ENCODE results near the gene PKD2L2. TPM values are rescaled to one million over a fixed set of nuclear protein-coding genes. Genes with fewer than 3 reads are reported as not detected.
"Not testable (repeated sequence)": the region's sequence is repeated elsewhere in the genome, so short reads cannot be mapped to it uniquely, and the experiment has no call there.

PKD2L2 gene
- total and polyA plus RNA-seq, 2 of the 4 experiments (the other 2 are of a cell fraction), result not detected

DNA sequence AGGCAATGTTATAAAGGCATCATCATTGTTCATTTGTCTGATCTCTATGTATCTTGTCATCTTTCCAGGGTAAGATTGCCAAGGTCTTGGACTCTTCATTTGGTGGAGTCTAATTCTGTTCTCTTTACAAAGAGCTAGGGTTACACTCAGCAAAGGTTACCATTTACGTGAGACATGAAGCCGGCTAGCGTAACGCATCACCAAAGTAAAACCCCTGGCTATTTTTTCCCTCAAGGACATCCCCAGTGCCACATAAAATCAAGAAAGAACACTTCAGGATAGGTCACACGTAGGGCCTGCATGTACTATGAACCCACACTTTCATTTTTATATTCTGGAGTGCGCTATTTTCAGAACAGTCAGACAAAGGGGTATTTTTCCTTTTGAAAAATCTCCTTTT, 41.6 kb upstream of the PKD2L2 start:
- ATAC-seq (ENCODE audit: low read depth), result no peak
- H3K27ac ChIP-seq (ENCODE audit: insufficient read depth, low read length), result no peak overlapping the region
- no peak overlapping the region for H2BK5ac ChIP-seq (ENCODE audit: low read depth, low read length, poor library complexity, severe bottlenecking)
- no peak overlapping the region for H4K91ac ChIP-seq (ENCODE audit: insufficient read depth, low read depth, low read length)
- H2BK120ac ChIP-seq (ENCODE audit: low read depth, low read length), result no peak overlapping the region
- no TSS peak for BruUV-seq (replicated peaks)
- H3K9me1 ChIP-seq (ENCODE audit: insufficient read depth, low read length), result no peaks in the 10 kb centered on the region
- ChIA-PET POLR2A (ENCODE audit: unreplicated experiment) (interaction anchor here (0.6 kb wide), 1 partner anchor 210 kb away, joined by 7 read pairs; no protein-coding TSS in a partner anchor), CTCF (no interaction called here)
- no peak overlapping the region for H3K4me3 ChIP-seq (ENCODE audit: insufficient read depth, low read depth, low read length)
- H3K9me3 ChIP-seq (ENCODE audit: control insufficient read depth, insufficient read depth, low read length), result no peaks in the 10 kb centered on the region
- no peak overlapping the region for H2AK9ac ChIP-seq (replicated peaks; ENCODE audit: low read depth, low read length, poor library complexity)
- no peaks in the 10 kb centered on the region for H3K36me3 ChIP-seq (ENCODE audit: control insufficient read depth, insufficient read depth, low read length)
- H3K14ac ChIP-seq (replicated peaks; ENCODE audit: low read depth, low read length), result no peak overlapping the region
- no peak overlapping the region for H2BK20ac ChIP-seq (ENCODE audit: low read depth, low read length)
- WGBS, 2 experiments (ENCODE audit: extremely low coverage in 2 of 2, insufficient read length in 1 of 2), result 92% methylated on average over 4 of the region's 6 CpGs; no CpG with 5 or more reads in 1 of the 2 experiments
- no peak overlapping the region for H3K4ac ChIP-seq (ENCODE audit: low read depth, low read length)
- H3K79me1 ChIP-seq (ENCODE audit: low read depth in 1 of 2, low read length in 2 of 2), result no peaks in the 10 kb centered on the region
- no peak overlapping the region for H2BK15ac ChIP-seq (ENCODE audit: low read depth, low read length)
- no peak overlapping the region for H4K5ac ChIP-seq (ENCODE audit: low read depth, low read length)
- dilution Hi-C loops (cut with HindIII; ENCODE audit: low sequenced_read_pairs, unreplicated experiment) (no loop called here), in situ Hi-C loops (cut with MboI; ENCODE audit: low sequenced_read_pairs) (no loop called here), intact Hi-C loops (cut with micrococcal nuclease) (no loop called here)
- H3K4me1 ChIP-seq (ENCODE audit: control insufficient read depth, insufficient read depth, low read length), result no peaks in the 10 kb centered on the region
- H2AK5ac ChIP-seq (ENCODE audit: low read depth, low read length), result no peak overlapping the region
- no peak overlapping the region for H4K8ac ChIP-seq (ENCODE audit: low read depth in 2 of 2, low read length in 2 of 2)
- no peak overlapping the region for H3K23ac ChIP-seq (ENCODE audit: low read depth, low read length)
- no peak for DNase-seq
- no peak for TF ChIP-seq NFE2L2 (IDR thresholded peaks at IDR 0.05; ENCODE audit: low read depth, low read length)
- TF ChIP-seq MAZ (IDR thresholded peaks at IDR 0.05; ENCODE audit: borderline replicate concordance, low read depth, low read length), result no peak
- TF ChIP-seq BHLHE40 (IDR thresholded peaks at IDR 0.05; ENCODE audit: low read depth, low read length), result no peak
- no peak overlapping the region for H2AFZ ChIP-seq (replicated peaks; ENCODE audit: low read length, poor library complexity)
- no peak overlapping the region for H3K9ac ChIP-seq (ENCODE audit: low read depth, low read length)
- H3K27me3 ChIP-seq (ENCODE audit: control insufficient read depth, insufficient read depth, low read length), result no peaks in the 10 kb centered on the region; the same call in 1 of the 2 replicates
- no peaks in the 10 kb centered on the region for H4K20me1 ChIP-seq (ENCODE audit: insufficient read depth, low read length)
- H3K56ac ChIP-seq (ENCODE audit: extremely low read depth, insufficient read depth, low read length), result no peak overlapping the region
- no peak overlapping the region for H3K18ac ChIP-seq (ENCODE audit: low read depth, low read length)
- H3K4me2 ChIP-seq (ENCODE audit: low read depth, low read length), result no peak overlapping the region

DNA sequence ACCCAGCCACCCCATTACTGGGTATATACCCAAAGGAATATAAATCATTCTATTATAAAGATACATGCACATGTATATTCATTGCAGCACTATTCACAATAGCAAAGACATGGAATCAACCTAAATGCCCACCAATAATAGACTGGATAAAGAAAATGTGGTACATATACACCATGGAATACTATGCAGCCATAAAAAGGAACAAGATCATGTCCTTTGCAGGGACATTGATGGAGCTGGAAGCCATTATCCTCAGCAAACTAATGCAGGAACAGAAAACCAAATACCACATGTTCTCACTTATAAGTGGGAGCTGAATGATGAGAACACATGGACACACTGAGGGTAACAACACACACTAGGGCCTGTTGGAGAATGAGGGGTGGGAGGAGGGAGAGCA, 36.1 kb upstream of the PKD2L2 start:
- dilution Hi-C loops (cut with HindIII; ENCODE audit: low sequenced_read_pairs, unreplicated experiment); H3K27ac ChIP-seq (ENCODE audit: insufficient read depth, low read length); H3K56ac ChIP-seq (ENCODE audit: extremely low read depth, insufficient read depth, low read length); H2BK5ac ChIP-seq (ENCODE audit: low read depth, low read length, poor library complexity, severe bottlenecking); H3K4me3 ChIP-seq (ENCODE audit: insufficient read depth, low read depth, low read length); in situ Hi-C loops (cut with MboI; ENCODE audit: low sequenced_read_pairs); BruUV-seq (replicated peaks); POLR2A ChIA-PET (ENCODE audit: unreplicated experiment); intact Hi-C loops (cut with micrococcal nuclease); H4K5ac ChIP-seq (ENCODE audit: low read depth, low read length); DNase-seq; H3K9ac ChIP-seq (ENCODE audit: low read depth, low read length); H3K23ac ChIP-seq (ENCODE audit: low read depth, low read length); H2BK20ac ChIP-seq (ENCODE audit: low read depth, low read length); H2BK120ac ChIP-seq (ENCODE audit: low read depth, low read length); H2AFZ ChIP-seq (replicated peaks; ENCODE audit: low read length, poor library complexity); H3K79me1 ChIP-seq (ENCODE audit: low read depth in 1 of 2, low read length in 2 of 2); H3K4ac ChIP-seq (ENCODE audit: low read depth, low read length); H4K91ac ChIP-seq (ENCODE audit: insufficient read depth, low read depth, low read length); H4K20me1 ChIP-seq (ENCODE audit: insufficient read depth, low read length); H4K8ac ChIP-seq (ENCODE audit: low read depth in 2 of 2, low read length in 2 of 2); ATAC-seq (ENCODE audit: low read depth); H3K4me2 ChIP-seq (ENCODE audit: low read depth, low read length); H2BK15ac ChIP-seq (ENCODE audit: low read depth, low read length); H2AK9ac ChIP-seq (replicated peaks; ENCODE audit: low read depth, low read length, poor library complexity); CTCF ChIA-PET; H2AK5ac ChIP-seq (ENCODE audit: low read depth, low read length); H3K18ac ChIP-seq (ENCODE audit: low read depth, low read length); H3K27me3 ChIP-seq (ENCODE audit: control insufficient read depth, insufficient read depth, low read length); H3K9me1 ChIP-seq (ENCODE audit: insufficient read depth, low read length); H3K14ac ChIP-seq (replicated peaks; ENCODE audit: low read depth, low read length); H3K9me3 ChIP-seq (ENCODE audit: control insufficient read depth, insufficient read depth, low read length); H3K36me3 ChIP-seq (ENCODE audit: control insufficient read depth, insufficient read depth, low read length); H3K4me1 ChIP-seq (ENCODE audit: control insufficient read depth, insufficient read depth, low read length): not testable (repeated sequence)

All from IMR-90 (cell line).